ENCODE measurements around the gene SLC26A2. TPM values are rescaled to one million over a fixed set of nuclear protein-coding genes. Genes with fewer than 3 reads are reported as not detected.

The SLC26A2 gene
- total RNA-seq, 1 donor from 2014 or later, result 4.7 TPM

DNA sequence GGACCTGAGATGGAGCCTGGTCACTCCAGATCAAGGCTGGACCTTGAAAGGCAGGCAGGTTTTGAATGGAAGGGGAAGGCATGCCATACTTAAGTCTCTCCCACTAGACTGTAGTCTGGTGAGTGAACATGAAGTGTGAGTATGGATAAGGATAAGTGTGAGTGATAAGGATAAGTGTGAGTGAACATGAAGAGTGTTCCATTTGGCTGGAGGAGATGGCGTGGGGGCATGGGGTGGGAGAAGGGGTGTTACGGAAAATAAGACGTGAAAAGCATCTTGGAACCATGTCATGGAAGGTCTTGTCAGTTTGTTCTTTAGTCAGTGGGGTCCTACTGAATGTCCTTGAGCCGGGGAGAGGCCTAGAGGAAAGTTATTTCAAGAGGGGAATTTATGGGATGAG is 72.8 kb downstream of the SLC26A2 start:
- Mint-ChIP-seq H3K27me3 (ENCODE audit: unreplicated experiment) (no peaks in the 10 kb centered on the region), H3K4me1 (ENCODE audit: low read depth, unreplicated experiment) (no peaks in the 10 kb centered on the region), H3K4me3 (ENCODE audit: unreplicated experiment) (no peak overlapping the region), H3K36me3 (ENCODE audit: unreplicated experiment) (no peaks in the 10 kb centered on the region), H3K27ac (ENCODE audit: unreplicated experiment) (no peak overlapping the region), H3K9me3 (ENCODE audit: unreplicated experiment) (no peaks in the 10 kb centered on the region)
- no peak for DNase-seq
- TF ChIP-seq, protein P1, sequence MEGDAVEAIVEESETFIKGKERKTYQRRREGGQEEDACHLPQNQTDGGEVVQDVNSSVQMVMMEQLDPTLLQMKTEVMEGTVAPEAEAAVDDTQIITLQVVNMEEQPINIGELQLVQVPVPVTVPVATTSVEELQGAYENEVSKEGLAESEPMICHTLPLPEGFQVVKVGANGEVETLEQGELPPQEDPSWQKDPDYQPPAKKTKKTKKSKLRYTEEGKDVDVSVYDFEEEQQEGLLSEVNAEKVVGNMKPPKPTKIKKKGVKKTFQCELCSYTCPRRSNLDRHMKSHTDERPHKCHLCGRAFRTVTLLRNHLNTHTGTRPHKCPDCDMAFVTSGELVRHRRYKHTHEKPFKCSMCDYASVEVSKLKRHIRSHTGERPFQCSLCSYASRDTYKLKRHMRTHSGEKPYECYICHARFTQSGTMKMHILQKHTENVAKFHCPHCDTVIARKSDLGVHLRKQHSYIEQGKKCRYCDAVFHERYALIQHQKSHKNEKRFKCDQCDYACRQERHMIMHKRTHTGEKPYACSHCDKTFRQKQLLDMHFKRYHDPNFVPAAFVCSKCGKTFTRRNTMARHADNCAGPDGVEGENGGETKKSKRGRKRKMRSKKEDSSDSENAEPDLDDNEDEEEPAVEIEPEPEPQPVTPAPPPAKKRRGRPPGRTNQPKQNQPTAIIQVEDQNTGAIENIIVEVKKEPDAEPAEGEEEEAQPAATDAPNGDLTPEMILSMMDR (IDR thresholded peaks at IDR 0.05; ENCODE audit: partially characterized antibody, unreplicated experiment), result no peak

DNA sequence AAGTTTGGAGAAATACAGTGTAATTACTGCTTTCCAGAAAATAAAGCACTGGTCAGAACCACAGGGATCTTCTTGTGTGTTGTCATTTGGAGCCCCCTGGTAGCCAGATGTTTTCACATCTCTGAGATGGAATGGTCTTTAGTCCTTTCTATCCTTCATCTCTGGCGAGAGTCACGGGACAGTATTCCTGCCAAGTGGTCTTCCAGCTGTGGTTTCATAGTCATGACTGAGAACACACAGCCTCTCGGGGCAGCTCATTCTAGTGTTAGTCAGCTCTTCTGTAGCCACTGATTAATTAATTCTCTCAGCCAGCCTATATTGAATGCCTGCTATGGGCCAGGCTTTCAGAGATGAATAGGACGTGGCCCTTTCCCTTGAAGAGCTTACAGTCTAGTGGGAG is 74.1 kb downstream of the SLC26A2 start:
- TF ChIP-seq, protein P1 (IDR thresholded peaks at IDR 0.05; ENCODE audit: partially characterized antibody, unreplicated experiment), result no peak
- DNase-seq, result no peak
- no peaks in the 10 kb centered on the region for H3K27me3 Mint-ChIP-seq (ENCODE audit: unreplicated experiment)
- no peaks in the 10 kb centered on the region for H3K36me3 Mint-ChIP-seq (ENCODE audit: unreplicated experiment)
- no peaks in the 10 kb centered on the region for H3K9me3 Mint-ChIP-seq (ENCODE audit: unreplicated experiment)
- H3K27ac Mint-ChIP-seq (ENCODE audit: unreplicated experiment), result no peak overlapping the region
- no peak overlapping the region for H3K4me3 Mint-ChIP-seq (ENCODE audit: unreplicated experiment)
- H3K4me1 Mint-ChIP-seq (ENCODE audit: low read depth, unreplicated experiment), result no peaks in the 10 kb centered on the region

DNA sequence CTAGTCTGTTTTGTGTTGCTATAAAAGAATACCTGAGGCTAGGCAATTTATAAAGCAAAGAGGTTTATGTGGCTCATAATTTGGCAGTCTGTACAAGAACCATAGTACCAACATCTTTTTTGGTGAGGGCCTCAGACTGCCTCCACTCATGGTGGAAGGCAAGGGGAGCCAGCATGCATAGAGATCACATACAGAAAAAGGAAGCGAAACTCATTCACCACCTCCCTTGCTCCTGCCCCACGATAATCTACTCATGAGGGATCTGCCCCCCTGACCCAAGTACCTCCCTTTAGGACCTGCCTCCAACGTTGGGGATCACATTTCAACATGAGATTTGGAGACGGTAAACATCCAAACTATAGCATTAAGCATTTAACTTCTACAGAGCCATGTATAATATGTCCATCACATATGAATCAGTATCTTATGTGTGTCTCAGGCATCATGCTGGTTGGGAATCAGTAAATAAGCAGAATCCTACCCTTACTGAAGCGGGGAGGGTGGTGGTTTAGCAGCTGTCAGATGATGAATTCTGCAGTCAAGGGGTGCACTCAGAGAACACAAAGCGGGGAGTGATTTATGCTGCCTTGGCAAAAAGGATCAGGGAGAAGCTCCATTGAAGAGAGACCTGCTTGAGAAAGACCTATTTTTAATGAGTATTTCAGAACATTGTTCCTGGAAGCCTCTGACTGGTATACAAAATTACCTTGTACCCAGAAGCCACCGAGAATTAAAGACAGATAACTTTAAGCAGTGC is 74.8 kb downstream of the SLC26A2 start:
- H3K4me1 Mint-ChIP-seq (ENCODE audit: low read depth, unreplicated experiment), result no peaks in the 10 kb centered on the region
- no peak overlapping the region for H3K4me3 Mint-ChIP-seq (ENCODE audit: unreplicated experiment)
- H3K27me3 Mint-ChIP-seq (ENCODE audit: unreplicated experiment), result no peaks in the 10 kb centered on the region
- H3K27ac Mint-ChIP-seq (ENCODE audit: unreplicated experiment), result no peak overlapping the region
- no peaks in the 10 kb centered on the region for H3K36me3 Mint-ChIP-seq (ENCODE audit: unreplicated experiment)
- no peak for DNase-seq
- TF ChIP-seq, protein P1 (IDR thresholded peaks at IDR 0.05; ENCODE audit: partially characterized antibody, unreplicated experiment), result no peak
- H3K9me3 Mint-ChIP-seq (ENCODE audit: unreplicated experiment), result no peaks in the 10 kb centered on the region

DNA sequence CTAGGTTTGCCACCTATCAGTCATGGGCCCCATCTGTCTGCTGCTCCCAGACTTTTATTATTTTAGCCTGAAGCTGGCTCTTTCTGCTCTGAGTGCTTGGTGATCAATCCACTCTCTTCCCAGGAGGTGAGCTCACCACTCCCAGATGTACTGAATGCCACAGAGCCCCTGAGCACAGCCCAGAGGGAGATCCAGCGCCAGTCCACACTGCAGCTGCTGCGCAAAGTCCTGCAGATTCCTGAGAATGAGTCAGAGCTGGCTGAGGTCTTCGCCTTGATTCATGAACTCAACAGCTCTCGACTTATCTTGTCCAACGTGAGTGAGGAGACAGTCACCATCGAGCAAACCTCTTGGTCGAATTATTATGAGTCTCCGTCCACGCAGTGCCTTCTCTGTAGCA is 76.0 kb downstream of the SLC26A2 start:
- DNase-seq, result no peak
- no peaks in the 10 kb centered on the region for H3K4me1 Mint-ChIP-seq (ENCODE audit: low read depth, unreplicated experiment)
- no peaks in the 10 kb centered on the region for H3K27me3 Mint-ChIP-seq (ENCODE audit: unreplicated experiment)
- H3K27ac Mint-ChIP-seq (ENCODE audit: unreplicated experiment), result no peak overlapping the region
- H3K4me3 Mint-ChIP-seq (ENCODE audit: unreplicated experiment), result no peak overlapping the region
- H3K9me3 Mint-ChIP-seq (ENCODE audit: unreplicated experiment), result no peaks in the 10 kb centered on the region
- no peaks in the 10 kb centered on the region for H3K36me3 Mint-ChIP-seq (ENCODE audit: unreplicated experiment)
- TF ChIP-seq, protein P1 (IDR thresholded peaks at IDR 0.05; ENCODE audit: partially characterized antibody, unreplicated experiment), result no peak

Other genes with a start within 250 kb of the SLC26A2 start
- 4.4 TPM for gene PPARGC1B, start 230.4 kb upstream of the SLC26A2 start, total RNA-seq (ENCODE audit: unreplicated experiment)
- not detected for gene PDE6A, start 16.0 kb upstream of the SLC26A2 start, total RNA-seq (ENCODE audit: unreplicated experiment)
- 3.3 TPM for gene TIGD6, start 39.9 kb downstream of the SLC26A2 start, total RNA-seq (ENCODE audit: unreplicated experiment)
- gene HMGXB3, start 40.0 kb downstream of the SLC26A2 start, total RNA-seq (ENCODE audit: unreplicated experiment), result 48.6 TPM
- gene CSF1R, start 125.8 kb downstream of the SLC26A2 start, total RNA-seq (ENCODE audit: unreplicated experiment), result not detected
- 2.9 TPM for gene PDGFRB, start 195.1 kb downstream of the SLC26A2 start, total RNA-seq (ENCODE audit: unreplicated experiment)
- not detected for gene CDX1, start 206.0 kb downstream of the SLC26A2 start, total RNA-seq (ENCODE audit: unreplicated experiment)
- gene SLC6A7, start 229.3 kb downstream of the SLC26A2 start, total RNA-seq (ENCODE audit: unreplicated experiment), result not detected

Data from glutamatergic neuron (in vitro differentiated cells).